ENCODE results near the gene PTPRO.

PTPRO gene

DNA sequence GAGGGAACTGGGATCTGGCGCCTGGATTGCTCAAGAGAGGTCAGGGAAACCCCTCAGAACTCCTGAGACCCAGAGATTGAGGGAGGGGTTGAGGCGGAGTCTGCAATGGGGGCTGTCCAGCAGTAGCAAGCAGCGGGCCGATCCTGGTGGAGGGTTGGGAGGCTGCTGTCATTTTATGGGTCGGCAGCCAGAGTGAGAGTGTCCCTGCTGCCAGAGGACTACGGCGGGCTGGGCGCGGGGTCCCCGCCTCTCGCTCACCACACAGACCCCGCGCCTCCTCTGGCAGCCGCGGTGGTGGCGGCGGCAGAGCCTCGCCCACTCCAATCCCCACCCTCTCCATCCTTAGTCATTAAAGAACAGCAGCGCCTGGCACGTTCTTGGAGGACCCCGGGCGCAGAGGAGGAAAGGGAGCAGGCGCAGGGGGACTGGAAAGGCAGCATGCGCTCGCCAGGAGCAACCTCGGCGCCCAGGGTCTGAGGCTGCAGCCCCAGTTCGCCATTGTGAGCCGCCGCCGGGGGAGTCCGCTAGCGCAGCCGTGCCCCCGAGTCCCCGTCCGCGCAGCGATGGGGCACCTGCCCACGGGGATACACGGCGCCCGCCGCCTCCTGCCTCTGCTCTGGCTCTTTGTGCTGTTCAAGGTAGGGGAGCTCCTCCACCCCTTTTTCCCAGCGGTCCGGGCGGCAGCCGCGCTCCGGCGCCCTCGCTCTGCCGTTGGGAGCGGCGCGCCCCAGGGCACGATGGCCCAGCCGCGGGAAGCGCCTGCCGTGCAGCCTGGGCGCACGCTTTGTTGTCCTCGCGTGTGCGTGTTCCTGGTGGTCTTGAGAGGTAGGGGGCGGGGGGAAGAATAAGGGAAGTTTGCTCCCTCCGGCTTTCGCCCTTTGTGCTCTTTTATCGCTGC is at the start of gene PTPRO:
TSS of gene PTPRO (plus strand) at position 345 of the 898 bp plus-strand sequence.
- peak; percentile 59 to 79 for DNase-seq

DNA sequence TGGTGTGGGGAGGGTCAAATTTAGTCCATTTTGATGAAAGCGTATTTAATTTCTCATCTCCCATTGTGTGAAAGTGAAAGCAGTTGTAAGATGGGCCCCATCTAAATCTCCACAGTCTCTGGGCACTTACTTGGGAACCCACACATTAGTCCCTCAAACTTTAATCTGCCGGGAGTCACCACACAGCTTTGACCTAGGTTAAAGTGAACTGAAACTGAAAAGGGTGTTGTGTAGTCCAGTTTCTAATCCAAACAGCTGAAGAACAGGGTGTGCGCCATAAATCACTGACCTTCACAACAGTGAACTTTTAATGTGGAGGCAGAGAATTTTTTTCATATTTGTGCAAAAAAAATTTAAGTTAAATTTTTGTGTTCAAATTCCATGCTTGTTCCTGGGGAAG is 48.4 kb upstream of the PTPRO start:
- DNase-seq: no peak

DNA sequence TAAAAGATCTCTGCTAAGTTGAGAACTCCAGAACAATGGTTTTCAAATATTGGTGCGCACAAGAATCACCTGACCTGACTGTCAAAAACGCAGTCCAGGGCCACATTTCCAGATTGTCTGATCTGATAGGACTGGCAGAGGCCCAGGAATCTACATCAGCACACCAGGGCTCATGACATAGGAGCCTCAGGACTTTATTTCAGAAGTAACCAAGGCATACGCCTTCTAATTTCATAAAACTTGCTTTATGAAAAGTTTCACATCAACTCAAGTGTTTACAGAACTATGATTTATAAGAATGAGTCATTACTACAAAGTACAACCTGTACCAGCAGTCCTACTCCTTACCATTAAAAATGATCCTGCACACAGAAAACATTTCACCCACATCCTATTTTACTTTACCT is 47.7 kb upstream of the PTPRO start:
- no peak for DNase-seq

DNA sequence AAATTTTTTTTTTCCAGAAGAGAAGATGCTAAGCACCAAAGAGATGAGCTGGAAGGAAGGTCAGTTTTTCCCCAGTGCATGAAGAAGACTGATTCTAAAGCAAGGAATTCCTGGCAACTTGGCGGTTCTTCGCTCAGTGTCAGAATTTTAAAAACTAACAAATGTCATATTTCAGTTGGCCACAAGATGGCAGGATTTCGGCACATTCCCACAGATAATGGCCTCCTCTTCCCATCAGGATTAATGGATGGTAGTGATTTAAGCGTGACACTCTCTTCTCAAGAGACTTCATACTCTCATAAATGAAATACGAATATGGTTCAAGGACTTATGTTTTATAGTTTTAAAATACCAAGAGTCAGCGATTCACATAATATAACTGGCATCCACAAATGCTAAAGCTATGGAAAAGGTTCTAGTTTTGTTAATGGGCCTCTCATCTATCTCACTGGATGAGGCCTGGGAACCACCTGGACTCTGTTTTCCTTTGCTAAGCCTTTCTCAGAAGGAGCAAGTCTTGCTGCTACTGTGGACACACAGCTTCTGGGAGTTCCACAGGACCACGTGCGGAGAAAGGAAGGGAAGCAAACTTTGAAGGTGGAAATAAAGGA is 46.1 kb upstream of the PTPRO start:
- peak; percentile 8 to 59 for DNase-seq

DNA sequence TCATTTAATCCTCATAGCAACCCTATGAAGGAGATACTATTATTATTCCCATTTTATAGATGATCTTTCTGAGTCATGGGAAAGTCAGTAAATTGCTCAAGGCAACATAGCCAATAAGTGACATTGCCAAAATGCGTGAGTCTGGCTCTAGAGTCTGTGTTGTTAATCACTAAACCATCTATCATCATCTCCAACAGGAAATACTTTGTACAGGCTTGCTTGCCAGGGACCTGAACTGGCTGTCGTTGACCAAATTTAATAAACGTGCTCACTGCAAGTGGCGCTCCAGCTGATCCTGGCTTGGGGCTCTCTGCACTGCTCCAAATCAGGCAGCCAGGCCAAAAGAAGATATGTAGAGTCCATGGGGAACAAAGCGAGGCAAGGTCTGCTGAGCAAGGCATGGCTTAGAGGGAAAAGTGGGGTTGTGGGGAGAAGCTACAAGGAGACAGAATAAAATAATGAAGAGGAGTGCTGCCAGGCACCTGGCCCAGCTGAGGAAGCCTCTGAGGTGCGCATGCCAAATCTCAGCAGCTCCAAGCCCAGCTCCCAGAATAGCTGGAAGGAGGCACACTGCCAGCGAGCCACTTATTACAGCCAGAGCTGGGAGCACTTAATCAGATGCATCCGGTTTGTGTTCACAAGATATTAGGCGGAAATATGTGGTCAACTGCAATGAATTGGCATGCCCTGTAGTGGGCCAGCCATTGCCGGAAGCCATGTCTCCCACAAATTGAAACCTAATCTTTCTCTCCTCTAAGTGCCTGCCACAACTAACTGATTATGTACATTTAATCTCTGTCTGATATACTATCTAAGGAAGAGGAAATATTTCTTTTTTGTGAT is 43.3 kb upstream of the PTPRO start:
- DNase-seq: no peak

DNA sequence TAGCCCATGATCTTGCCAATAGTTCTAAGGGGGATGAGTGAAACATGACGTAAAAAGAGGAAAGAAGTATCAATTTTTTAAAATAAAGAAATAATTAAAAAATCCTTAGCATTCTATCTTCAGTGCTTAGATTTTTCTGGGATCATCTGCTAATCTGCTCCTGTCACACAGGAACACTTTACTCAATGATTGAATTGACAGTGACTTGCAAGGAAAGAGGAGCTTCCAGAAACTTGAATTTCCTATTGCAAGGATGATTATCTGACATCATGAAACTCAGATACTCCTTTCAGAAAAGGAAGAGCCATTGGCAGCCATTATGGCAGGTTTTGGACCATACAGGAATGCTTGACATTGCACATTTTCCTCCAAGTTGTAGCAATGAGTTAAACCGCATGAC is 41.4 kb upstream of the PTPRO start:
- no peak for DNase-seq

DNA sequence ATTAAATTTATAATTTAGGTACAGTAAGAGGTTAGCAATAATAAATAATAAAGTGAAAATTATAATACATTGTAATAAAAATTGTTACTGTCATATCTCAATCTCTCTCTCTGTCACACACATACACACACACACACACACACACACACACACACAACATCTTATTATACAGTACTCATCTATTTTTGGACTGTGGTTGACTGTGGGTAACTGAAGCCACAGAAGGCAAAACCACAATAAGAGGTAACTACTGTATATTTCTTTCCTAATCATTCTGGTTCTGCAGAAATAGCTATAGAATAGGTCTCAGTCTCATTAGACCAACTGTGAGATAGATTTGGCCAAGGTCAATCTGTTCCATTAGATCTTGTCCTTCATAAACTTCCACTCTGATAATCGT is 33.1 kb upstream of the PTPRO start:
- DNase-seq: no peak

DNA sequence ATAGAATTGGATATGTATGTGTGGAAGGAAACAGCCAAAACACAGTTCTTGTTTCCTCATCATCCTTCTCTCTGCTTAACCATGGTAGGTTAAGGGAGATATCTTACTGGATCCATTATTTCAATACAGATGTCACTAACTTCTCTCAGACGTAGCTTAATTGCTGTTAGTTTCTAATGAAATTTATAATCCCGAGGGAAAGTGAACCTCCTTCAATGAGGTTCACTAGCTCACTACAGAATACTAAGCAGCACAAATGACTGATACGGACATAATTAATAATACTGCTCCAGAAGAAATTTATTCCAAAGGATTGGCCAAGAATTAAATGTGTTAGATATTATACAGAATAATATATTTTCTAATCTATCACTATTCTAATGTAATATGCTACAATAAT is 28.6 kb upstream of the PTPRO start:
- no peak for DNase-seq

DNA sequence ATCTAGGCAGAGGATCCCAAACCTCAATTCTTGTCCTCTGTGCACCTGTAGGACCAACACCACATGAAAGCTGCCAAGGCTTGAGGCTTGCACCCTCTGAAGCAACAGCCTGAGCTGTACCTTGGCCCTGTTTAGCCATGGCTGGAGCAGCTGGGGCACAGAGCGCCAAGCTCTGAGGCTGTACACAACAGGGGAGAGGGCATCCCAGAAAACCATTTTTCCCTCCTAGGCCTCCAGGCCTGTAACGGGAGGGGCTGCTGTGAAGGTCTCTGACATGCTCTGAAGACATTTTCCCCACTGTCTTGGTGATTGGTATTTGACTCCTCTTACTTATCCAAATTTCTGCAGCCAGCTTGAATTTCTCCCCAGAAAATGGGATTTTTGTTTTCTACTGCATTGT is 22.4 kb upstream of the PTPRO start:
- no peak for DNase-seq

DNA sequence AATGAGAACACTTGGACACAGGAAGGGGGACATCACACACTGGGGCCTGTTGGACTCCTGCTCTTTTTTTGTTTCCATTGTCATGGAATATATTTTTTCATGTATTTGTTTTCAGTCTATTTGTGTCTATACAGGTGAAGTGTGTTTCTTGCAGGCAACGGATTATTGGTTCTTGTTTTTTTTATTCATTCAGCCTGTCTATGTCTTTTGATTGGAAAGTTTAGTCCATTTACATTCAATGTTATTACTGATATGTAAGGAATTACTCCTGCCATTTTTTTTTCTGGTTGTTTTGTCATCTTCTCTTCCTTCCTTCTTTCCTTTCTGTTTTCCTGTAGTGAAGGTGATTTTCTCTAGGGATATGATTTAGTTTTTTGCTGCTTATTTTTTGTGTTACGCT is 18.0 kb upstream of the PTPRO start:
- DNase-seq: no peak

DNA sequence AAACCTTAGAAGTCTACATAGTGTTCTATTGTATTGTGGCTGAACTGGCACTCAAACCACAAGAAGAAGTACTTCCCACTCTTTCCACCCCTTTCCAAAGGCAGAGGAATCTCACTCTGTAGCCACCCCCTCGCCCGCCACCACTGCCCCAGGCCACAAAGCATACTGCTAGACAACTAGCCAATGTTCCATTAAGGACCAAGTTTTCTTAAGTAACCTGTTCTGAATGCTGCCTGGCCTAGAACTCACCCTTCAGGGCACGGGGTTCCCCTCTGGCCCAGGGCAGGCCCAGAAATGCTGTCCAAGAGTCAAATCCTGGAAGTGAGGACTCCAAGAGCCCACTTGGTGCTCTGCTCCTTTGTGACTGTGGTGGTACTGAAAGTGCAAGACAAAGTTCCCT is 15.7 kb upstream of the PTPRO start:
- DNase-seq: no peak

DNA sequence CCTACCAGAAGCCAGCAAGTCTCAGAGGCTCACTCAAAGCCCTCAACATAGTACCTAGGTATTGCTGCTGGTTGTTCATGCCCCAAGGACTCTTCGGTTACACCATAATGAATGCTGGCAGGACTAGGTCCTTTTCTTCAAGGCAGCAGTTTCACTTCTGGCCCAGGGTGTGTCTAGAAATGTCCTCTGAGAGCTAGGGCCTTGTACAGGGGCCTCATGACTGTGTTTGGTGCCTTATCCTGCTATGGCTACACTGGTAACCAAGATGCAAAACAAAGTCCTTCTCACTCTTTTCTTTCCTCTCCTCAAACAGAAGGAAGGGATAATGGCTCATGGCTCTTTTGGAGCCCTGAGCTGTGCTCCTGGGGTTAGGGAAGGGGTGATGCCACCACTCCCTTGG is 15.2 kb upstream of the PTPRO start:
- DNase-seq: no peak

DNA sequence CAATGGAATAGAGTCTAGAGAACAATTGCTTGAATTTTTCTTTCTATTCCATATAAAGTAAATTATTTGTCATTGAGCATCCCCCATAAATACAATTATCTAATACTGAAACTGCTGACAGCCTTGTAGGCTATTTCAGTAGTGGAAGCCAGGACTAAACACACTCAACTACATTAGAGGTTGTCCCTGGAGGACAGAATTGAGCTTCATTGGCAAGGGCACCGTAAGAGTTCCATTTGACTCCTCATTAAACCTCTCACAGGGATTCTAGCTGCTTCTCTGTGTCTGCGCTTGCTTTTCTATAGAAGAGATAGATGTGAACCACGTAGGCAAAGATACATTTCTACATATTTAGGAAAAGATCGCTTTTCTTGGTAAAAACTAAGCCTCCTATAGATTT is 3.5 kb upstream of the PTPRO start:
- DNase-seq: peak; percentile 50 to 81

DNA sequence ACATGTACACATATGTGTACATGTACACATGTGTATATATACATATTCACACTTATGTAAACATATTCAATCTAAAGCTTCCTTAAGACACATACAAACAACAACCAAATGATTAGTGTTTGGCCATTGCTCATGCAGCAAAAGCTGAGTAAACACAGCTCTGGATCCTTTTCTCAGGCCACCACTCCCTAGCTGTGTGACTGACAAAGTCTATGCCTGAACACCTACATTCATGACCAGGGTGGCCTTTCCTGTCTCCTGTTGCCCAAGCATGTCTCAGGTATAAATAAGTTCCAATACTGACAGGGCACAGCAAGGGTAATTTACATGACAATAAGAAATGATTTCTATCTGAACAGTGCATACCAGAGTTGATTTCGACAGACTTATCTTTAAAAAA is 1.4 kb upstream of the PTPRO start:
- no peak for DNase-seq

DNA sequence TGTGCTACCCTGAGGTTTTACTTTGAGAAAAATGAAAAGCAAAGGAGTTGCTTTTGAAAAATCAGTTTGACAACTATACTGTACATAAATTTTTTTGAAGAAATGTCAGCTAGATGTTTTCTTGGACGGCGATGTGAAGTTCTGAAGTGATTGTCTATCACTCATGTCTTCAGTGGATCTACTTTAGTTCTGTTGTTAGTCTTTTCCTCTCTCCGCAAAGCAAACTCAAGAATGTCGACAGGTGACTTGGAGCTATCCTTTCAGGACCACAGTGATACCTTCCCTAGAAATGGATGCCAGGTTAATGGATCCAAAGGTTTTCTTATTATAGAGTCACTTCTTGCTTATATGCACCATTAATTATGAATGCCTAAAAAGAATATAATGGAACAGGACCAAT is 1.2 kb downstream of the PTPRO start:
- no peak for DNase-seq

DNA sequence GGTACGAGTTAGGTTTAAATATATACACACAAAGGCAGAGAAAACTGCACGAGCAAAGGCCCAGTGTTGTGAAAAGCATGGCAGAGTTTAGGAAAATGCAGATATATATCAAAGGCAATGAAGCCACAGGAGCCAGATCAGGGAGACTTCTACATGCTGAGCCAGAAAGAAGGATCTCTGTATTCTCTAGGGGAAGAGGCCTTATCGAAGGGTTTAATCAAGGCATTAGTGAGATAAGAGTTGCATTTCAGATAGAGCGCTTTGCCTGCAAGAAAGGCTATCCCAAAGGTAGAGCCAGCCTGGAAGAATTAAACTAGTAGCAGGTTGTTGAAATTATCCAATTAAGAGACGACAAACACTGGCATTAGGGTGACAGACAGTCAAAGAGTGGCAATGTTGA is 7.6 kb downstream of the PTPRO start:
- DNase-seq: no peak

DNA sequence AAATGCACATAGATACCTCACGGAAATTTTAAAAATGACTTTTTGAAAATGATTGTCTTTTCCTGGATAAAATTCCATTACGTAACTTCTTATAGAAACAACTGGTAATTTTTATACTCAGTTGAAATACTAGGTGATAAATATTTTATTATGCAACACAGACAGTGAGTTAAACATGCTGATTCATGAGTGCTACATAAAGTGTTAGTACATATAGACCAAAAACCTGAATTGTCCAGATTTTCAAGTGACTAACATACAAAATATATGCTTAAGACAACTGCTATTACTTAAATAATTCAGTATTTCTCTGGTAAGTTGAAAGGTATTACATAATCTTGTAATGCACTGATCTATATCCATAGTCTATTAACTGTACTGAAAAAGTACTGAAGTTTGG is 11.9 kb downstream of the PTPRO start:
- DNase-seq: no peak

DNA sequence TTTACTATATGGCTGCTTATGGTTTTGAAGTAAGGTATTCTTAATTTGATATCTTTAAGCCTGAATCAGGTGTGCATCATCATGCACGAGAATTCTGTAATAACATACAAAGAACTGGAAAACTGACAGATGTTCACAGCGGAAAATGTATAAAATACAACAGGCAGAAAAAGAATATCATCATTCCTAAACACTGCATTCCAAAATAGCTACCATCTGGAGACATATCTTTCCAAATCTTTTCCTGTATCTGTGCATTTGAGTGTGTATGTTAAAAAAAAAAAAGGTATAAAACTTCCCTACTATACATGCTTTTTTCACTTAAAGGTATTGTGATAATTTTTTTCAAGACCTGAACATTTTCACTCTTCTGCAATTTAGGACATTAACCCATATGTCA is 13.7 kb downstream of the PTPRO start:
- no peak for DNase-seq

DNA sequence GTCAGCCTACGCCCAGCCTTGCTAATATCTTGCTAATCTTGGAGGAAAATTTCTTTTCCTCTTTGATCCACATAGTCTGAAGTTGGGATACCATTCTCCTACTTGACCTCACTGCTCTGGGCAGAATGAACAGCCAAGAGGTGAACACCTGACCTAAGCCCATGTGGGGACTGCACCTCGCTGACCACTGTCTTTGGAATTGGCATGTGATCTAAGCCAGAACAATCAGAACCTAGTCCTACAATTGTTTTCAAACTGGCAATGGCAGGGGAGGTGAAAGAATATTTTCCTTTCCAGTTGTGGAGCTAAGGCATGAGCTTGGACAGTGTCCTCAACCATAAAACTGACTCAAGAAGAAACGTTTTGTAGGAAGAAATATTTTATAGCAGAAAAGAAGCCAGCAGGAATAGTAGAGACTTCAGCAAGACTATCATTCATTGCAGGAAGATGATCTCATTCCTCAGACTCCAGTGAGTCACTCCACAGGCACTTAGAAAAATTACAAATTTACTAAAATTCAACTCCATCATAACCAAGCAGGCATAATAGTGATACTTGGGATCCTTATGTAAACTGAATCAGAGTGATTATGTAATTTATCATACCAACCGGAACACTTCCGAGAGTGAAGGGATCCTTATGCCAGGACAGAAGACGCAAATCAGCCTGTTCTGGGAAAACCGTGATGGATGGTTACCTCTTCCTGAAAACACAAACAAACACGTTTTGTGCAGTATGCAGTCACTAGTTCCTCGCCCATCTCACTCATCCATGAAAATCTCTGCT is 14.7 kb downstream of the PTPRO start:
- no peak for DNase-seq

DNA sequence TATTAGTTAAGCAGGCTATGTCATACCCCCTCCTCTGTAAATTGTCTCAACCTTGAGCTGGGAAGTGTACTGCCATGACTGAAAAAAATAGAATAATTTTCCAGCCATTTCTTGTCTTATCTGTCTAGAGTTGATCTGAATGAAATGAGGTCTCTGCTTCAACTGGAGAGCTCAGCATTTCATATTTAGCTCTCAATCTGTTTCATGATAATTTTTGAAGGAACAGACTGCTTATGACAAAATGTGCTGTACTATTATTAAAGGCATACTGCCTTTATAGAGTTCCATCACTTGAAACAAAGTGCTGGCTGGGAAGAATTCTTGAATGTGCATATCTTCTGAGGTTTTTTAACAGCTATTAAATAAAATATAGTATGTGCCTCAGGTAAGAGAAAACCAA is 19.1 kb downstream of the PTPRO start:
- DNase-seq: no peak

DNA sequence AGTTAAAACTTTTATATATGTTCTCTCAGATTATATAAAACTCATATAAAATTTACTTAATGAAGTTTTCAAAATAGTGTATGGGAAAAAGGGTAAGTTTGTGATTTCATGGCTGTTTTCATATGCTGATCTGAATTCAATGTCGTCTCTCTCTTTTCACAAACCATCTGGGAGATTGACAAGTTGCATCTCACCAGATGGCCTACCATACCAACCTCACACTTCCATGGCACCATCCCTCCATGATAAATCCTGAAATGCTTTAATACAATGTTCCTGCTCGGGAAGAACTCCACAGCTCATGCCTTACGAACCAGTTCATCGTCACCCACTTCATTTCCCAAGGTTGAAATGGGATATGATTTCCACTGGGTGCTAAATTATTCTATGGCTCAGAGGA is 22.3 kb downstream of the PTPRO start:
- no peak for DNase-seq

DNA sequence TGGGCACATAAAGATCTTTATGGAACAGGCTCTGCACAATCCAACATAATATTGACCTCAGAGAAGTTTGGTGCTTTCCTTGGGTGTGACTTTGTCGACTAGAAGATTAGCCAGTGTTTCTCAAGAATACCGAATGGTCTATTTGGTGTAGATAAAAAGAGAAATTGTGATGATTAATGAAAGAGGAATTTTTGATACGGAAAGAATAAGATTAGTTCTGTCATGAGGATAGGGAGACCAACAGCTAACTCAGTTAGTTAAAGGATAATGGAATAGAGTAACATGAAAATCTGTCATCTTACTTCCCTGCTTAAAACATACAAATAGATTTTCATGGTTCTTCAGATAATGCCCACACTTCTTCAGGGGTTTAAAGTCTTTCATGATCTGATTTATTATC is 24.2 kb downstream of the PTPRO start:
- no peak for DNase-seq

DNA sequence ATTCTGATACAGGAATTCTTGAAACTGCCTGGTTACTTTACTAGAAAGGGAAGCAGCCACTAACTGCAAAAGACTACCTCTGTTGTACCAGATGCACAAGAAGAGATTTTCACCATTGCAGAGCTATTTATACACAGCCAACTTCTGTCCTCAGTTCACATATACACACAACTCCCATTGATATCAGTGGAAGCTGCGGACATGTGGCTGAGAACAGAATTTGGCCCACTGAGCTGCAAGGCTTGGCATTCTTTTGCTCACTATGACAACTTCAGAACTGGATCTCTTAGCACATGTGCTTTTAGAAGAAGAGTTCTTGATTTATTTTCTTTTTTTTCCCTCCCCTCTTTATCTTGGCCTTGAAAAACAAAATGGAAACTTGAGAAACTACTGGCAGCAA is 28.3 kb downstream of the PTPRO start:
- DNase-seq: no peak

Data from NCI-H1930 (cell line).